ENCODE results near the gene NFATC1.

- TF ChIP-seq CTCF (IDR thresholded peaks at IDR 0.05) (no peak), POLR2AphosphoS5 (IDR thresholded peaks at IDR 0.05) (no peak)
These were observed 84.7 kb downstream of the NFATC1 start for GRCh38 chr18:79480171-79481045.
